Loucy (cell line): ENCODE data around the gene BRWD1.
A peak's percentile ranks its signal among the peaks of the same experiment; 100 is the strongest.

Experiments used
- CTCF ChIP-seq: fragments of 200-600 bp; sonication (generic); conservative IDR thresholded peaks from 2 replicates; pipeline ENCODE4 v1.5.1; 2014; ENCODE audit warnings: mild to moderate bottlenecking, antibody characterized with exemption, low read length
- EZH2phosphoT487 ChIP-seq: fragments of 200-600 bp; IDR thresholded peaks from 2 replicates; pipeline ENCODE4 v1.6.1; 2018; ENCODE audit warnings: antibody characterized with exemption, mild to moderate bottlenecking, moderate library complexity, borderline replicate concordance

GRCh38 chr21:39204134-39204533, 109.3 kb downstream of the BRWD1 start:
- 0 out of 2 replicates have a peak, but pooled peaks have one; percentile 11 for TF ChIP-seq CTCF
- no peak for TF ChIP-seq EZH2phosphoT487
